NOMO-1 treated with DMSO at 0.1 percent for 48 hours (cell line): Measurements from ENCODE around the gene CCDC169.
A peak's percentile ranks its signal among the peaks of the same experiment; 100 is the strongest.
"Not testable (repeated sequence)": the region's sequence is repeated elsewhere in the genome, so short reads cannot be mapped to it uniquely, and the experiment has no call there.

Experiments used
- DNase-seq: peaks from one replicate; lab custom pipeline; 2025; ENCODE audit not compliant: unreplicated experiment; lab: John Stamatoyannopoulos, UW

The CCDC169 gene

DNA sequence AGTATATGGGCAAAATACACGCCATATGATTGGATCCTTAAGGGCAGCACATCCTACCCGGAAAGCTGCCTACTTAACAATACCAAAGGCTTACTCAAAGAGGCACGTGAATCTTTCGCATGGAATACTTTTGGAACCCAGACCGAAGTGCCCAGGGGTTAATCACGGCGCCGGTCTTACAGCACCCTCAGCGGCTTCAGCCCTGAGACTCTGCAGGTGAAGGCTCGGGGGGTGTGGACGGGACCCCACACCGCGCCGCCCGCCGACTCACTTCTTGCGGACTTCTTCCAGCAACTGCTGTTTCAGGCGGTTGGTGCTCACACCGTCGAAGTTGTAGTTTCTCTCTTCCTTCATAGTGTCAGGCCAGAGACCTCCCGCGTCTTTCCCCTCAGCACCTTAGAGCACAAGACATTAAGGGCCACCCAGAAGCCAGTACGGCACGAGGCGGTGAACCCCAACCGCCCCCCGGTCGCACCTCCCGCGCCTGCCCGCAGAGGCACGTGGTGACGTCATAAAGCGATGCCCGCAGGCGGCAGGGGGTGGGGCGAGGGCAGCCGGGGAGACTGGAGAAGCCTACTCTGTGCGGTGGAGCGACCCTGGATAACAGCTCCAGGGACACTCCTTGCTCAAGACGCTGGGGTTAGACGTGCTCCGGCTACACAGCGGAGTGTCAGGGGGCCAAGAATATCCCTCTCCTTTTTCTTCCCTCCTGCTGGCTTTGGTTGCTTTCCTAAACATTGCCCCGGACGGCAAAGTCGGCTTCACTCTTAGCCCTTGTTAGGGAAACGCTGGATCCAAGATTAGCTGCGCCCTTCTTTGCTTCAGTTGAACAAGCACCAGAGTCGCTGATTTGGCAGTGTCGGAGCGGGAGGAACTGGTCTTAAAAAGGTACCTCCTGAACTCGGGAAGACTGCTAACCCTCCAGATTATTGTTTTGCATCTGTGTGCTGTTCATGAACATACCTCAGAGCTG is at the start of gene CCDC169:
CCDC169 (minus strand) TSS at position 449 of the 973 bp plus-strand sequence; CDS start at position 354, 95 bp downstream.
- DNase-seq = peak; percentile 37

GRCh38 chr13:36346222-36347083 is 48.8 kb upstream of the CCDC169 start, which contains the start of gene SPART:
Gene SPART (minus strand): TSS chr13:36346394. CDS start chr13:36335830, 10,564 bp downstream.
- peak; percentile 94 for DNase-seq

- peak; percentile 80 for DNase-seq
These were observed 48.0 kb upstream of the CCDC169 start for GRCh38 chr13:36345438-36346221.

DNA sequence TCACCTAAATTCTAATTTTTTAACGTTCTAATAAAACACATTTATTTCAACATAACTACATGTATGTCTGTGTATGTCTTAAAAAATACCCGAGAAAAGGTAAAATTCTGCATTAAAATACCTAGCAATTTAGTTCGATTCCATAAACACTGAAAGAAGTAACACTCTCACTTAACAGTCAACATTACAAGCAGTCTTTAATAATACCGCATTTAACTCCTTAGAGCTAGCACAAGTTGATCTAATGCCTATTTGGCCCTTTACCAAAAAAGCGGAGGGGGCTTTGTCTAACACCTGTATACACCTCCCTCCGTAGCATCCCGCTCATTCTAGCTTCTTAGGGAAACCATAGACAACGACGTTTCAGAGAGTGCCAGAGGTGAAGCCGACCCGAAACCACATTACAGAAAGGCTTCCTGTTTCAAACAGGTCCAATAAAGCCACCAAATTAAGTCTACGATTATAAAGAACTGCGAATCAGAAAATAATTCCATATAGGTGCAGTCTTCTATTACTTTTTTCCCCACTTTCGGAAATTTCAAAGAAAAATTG is 47.3 kb upstream of the CCDC169 start:
- DNase-seq = peak; percentile 58

DNA sequence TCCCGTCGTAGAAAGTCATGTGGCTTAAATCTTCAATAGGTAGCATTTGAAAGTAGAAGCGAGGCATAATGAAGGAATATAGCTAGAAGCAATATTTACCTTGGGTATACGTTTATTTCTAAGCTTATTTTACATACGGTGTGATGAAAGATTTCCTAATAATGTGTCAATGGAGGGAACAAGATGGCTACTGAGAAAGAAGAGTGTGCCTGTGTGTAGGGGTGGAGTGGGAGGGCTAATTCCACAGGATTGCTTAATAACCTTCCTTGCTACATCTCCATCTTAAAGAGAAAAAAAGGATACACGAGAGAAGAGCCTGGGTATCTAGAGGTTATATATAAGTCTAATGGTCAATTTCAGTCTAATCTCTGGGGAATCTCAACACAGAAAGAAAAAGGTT is 46.6 kb upstream of the CCDC169 start:
- DNase-seq = peak; percentile 59

- DNase-seq = no peak
These were observed 46.2 kb upstream of the CCDC169 start for GRCh38 chr13:36343766-36344165.

GRCh38 chr13:36342715-36343114 is 45.1 kb upstream of the CCDC169 start:
- no peak for DNase-seq

- no peak for DNase-seq
These were observed 44.1 kb upstream of the CCDC169 start for GRCh38 chr13:36341718-36342117.

DNA sequence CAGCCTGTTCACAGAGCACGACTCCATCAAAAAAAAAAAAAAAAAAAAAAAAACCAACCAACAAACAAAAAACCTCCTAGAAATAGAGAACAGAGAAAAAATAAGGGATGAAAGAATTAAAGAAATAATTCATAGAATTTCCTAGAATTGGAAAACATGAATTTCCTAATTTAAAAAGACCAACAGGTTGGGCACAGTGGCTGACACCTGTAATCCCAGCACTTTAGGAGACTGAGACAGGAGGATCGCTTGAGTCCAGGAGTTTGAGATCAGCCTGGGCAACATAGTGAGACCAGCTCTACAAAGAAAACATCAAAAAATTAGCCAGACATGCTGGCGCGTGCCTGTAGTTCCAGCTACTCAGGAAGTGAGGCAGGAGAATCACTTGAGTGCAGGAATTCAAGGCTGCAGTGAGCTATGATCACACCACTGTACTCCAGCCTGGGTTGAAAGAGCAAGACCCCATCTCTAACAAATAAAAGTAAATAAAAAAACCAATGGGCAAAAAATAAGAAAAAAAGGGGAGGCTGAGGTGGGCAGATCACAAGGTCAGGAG is 42.1 kb upstream of the CCDC169 start:
- no peak for DNase-seq

DNA sequence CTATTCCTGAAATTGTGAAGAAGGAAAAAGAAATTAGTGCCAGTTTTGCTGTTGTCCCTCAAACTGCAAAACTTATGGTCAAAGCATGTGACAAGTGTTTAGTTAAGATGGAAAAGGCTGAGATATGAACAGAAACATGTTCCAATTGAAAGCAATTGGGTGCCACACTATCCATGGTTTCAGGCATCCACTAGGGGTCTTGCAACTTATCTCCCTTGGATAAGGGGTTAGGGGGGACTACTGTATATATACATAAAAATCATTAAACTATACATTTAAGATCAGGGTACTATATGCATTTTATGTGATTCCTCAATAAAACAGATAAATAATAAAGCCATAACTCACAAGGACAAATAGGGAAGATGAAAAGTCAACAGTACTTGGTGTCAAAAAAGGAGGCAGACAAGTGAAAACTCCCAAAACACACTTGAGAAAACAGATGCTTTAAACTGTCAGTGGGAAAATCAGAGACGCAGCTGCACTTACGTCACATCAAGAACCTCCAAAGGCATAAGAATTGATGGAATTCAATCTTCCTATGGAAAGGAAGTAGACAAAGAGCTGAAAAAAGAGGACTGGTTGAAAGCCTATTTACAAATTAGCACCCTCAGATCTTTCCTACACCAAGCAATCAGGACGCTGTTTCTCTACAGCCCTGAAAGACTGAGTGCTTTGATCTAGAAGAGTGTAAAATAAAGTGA is 40.5 kb upstream of the CCDC169 start:
- no peak for DNase-seq

GRCh38 chr13:36332986-36333385 is 35.4 kb upstream of the CCDC169 start:
- DNase-seq = no peak

GRCh38 chr13:36332255-36332654 is 34.6 kb upstream of the CCDC169 start:
- not testable (repeated sequence) for DNase-seq

DNA sequence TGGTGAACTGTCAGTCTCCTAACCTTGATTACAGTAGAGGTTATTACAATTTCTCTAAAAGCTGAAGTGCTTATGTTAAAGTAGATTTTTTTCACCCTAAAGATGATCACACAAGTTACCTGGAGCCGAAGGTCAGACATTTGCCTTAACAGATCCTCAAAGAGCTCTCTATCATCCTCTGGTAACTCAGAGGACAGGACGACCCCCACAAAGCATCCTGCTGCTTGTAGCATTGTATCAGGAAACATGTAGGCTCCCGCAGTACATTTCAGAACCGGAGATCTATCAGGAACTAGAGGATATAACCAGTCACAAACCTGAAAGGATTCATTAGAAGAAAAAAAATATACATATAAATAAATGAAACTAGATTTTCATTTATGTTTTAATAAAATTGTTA is 33.7 kb upstream of the CCDC169 start:
- no peak for DNase-seq

DNA sequence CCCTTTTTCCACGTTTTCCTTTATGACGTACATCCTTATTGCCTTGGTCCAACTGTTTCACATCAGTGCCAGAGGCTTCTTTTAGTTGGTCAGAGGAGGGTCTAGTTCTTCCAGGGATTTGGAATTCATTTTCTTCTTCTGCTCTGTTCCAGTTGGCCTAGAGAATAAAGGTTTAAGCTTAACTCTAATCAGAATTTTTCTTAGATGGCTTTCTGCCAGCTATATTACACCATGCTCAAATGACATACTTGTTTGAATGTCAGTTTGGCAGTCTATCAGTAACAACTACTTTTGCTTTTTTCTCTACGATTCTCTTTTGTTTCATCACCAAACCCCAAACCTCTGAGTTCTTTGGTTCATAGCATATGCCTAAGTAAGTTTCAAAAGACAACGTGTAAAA is 31.7 kb upstream of the CCDC169 start:
- DNase-seq = no peak

- DNase-seq = no peak
These were observed 31.2 kb upstream of the CCDC169 start for GRCh38 chr13:36328821-36329220.

GRCh38 chr13:36325912-36326311 is 28.3 kb upstream of the CCDC169 start:
- no peak for DNase-seq

DNA sequence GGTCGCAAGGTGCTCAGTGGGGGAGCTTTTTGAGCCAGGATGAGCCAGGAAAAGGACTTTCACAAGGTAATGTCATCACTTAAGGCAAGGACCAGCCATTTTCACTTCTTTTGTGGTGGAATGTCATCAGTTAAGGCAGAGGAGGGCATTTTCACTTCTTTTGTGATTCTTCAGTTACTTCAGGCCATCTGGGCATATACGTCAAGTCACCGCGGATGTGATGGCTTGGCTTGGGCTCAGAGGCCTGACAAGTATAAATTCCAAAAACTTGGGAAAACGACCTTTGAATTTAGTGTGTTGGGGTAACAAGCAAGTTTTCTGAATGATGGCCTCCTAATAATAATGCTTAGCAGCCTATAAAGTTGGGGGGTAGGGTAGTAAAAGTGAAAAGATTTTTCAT is 27.3 kb upstream of the CCDC169 start:
- not testable (repeated sequence) for DNase-seq

GRCh38 chr13:36323951-36324566 is 26.4 kb upstream of the CCDC169 start:
- no peak for DNase-seq

- no peak for DNase-seq
These were observed 25.8 kb upstream of the CCDC169 start for GRCh38 chr13:36323408-36323807.
